H9 (cell line): Measurements from ENCODE around the gene PGLYRP2. TPM values are rescaled to one million over a fixed set of nuclear protein-coding genes. Genes with fewer than 3 reads are reported as not detected.
"Not testable (repeated sequence)": the region's sequence is repeated elsewhere in the genome, so short reads cannot be mapped to it uniquely, and the experiment has no call there.

ENCODE experiments used
- DNase-seq: peaks from one replicate; pipeline ENCODE4 v3.0.0-alpha.2; 2017
- H2AFZ ChIP-seq: one replicate; pipeline ENCODE4 v1.6.1; 2013; ENCODE audit warnings: mild to moderate bottlenecking, low read length, control low read depth, moderate library complexity
- H2AK5ac ChIP-seq: 2 replicates; pipeline ENCODE4 v1.6.1; 2013; ENCODE audit warnings: low read length, control low read depth, mixed read lengths; ENCODE audit not compliant: insufficient read length
- H2BK120ac ChIP-seq: one replicate; pipeline ENCODE4 v1.6.1; 2013; ENCODE audit warnings: low read depth, mild to moderate bottlenecking, low read length, control low read depth, inconsistent platforms; ENCODE audit not compliant: poor library complexity, severe bottlenecking
- H2BK12ac ChIP-seq: 2 replicates; pipeline ENCODE4 v1.6.1; 2013; ENCODE audit warnings: low read length, control low read depth, mixed read lengths, low read depth; ENCODE audit not compliant: insufficient read length
- H2BK15ac ChIP-seq: 2 replicates; pipeline ENCODE4 v1.6.1; 2013; ENCODE audit warnings: low read depth, low read length, control low read depth
- H2BK20ac ChIP-seq: one replicate; pipeline ENCODE4 v1.6.1; 2013; ENCODE audit warnings: low read depth, mild to moderate bottlenecking, low read length, control low read depth, inconsistent platforms; ENCODE audit not compliant: poor library complexity, severe bottlenecking
- H2BK5ac ChIP-seq: 2 replicates; pipeline ENCODE4 v1.6.1; 2013; ENCODE audit warnings: low read length, control low read depth, mixed read lengths; ENCODE audit not compliant: insufficient read length
- H3K14ac ChIP-seq: 2 replicates; pipeline ENCODE4 v1.6.1; 2013; ENCODE audit warnings: low read length, control low read depth; ENCODE audit not compliant: insufficient read depth
- H3K18ac ChIP-seq: 2 replicates; pipeline ENCODE4 v1.6.1; 2013; ENCODE audit warnings: low read depth, mild to moderate bottlenecking, mixed read lengths, low read length, control low read depth; ENCODE audit not compliant: insufficient read length
- H3K23ac ChIP-seq: 2 replicates; pipeline ENCODE4 v1.6.1; 2013; ENCODE audit warnings: low read length, control low read depth, mixed read lengths, low read depth; ENCODE audit not compliant: insufficient read length
- H3K23me2 ChIP-seq: 2 replicates; pipeline ENCODE4 v1.6.1; 2013; ENCODE audit warnings: low read depth, mild to moderate bottlenecking, mixed read lengths, low read length, control low read depth; ENCODE audit not compliant: insufficient read length, poor library complexity, severe bottlenecking
- H3K27ac ChIP-seq: 2 replicates; pipeline ENCODE4 v1.5.1; 2013; ENCODE audit warnings: low read length, control low read depth, mixed read lengths, low read depth; ENCODE audit not compliant: insufficient read length
- H3K27me3 ChIP-seq: 2 replicates; pipeline ENCODE4 v1.6.1; 2013; ENCODE audit warnings: low read length, control low read depth, inconsistent platforms; ENCODE audit not compliant: insufficient read depth
- H3K4ac ChIP-seq: 2 replicates; pipeline ENCODE4 v1.6.1; 2013; ENCODE audit warnings: low read depth, mild to moderate bottlenecking, control low read depth, inconsistent platforms, low read length, moderate library complexity
- H3K4me1 ChIP-seq: 2 replicates; pipeline ENCODE4 v1.6.1; 2013; ENCODE audit warnings: low read length, control low read depth, inconsistent platforms; ENCODE audit not compliant: insufficient read depth
- H3K4me2 ChIP-seq: 2 replicates; pipeline ENCODE4 v1.6.1; 2013; ENCODE audit warnings: low read length, control low read depth, mixed read lengths; ENCODE audit not compliant: insufficient read length, insufficient read depth
- H3K56ac ChIP-seq: 2 replicates; pipeline ENCODE4 v1.6.1; 2013; ENCODE audit warnings: low read depth, mild to moderate bottlenecking, mixed read lengths, low read length, control low read depth; ENCODE audit not compliant: insufficient read length
- H3K79me1 ChIP-seq: 2 replicates; pipeline ENCODE4 v1.6.1; 2013; ENCODE audit warnings: low read depth, mild to moderate bottlenecking, moderate library complexity, low read length, control low read depth, inconsistent platforms; ENCODE audit not compliant: insufficient read depth, poor library complexity, severe bottlenecking
- H3K79me2 ChIP-seq: 2 replicates; pipeline ENCODE4 v1.6.1; 2013; ENCODE audit warnings: low read length, control low read depth, inconsistent platforms; ENCODE audit not compliant: insufficient read depth
- H3K9ac ChIP-seq: 2 replicates; pipeline ENCODE4 v1.6.1; 2013; ENCODE audit warnings: low read length, control low read depth, mixed read lengths; ENCODE audit not compliant: insufficient read length; ENCODE audit errors: extremely low read depth
- H3K9me3 ChIP-seq: one replicate; pipeline ENCODE4 v1.6.1; 2013; ENCODE audit warnings: low read depth, low read length, inconsistent platforms; ENCODE audit not compliant: control insufficient read depth
- H3T11ph ChIP-seq: one replicate; pipeline ENCODE4 v1.6.1; 2013; ENCODE audit warnings: mild to moderate bottlenecking, low read length, control low read depth, inconsistent platforms
- H4K20me1 ChIP-seq: one replicate; pipeline ENCODE4 v1.6.1; 2013; ENCODE audit not compliant: control insufficient read depth, insufficient read length, insufficient read depth
- H4K5ac ChIP-seq: 2 replicates; pipeline ENCODE4 v1.6.1; 2013; ENCODE audit warnings: low read depth, mild to moderate bottlenecking, mixed read lengths, low read length, control low read depth; ENCODE audit not compliant: insufficient read length
- H4K8ac ChIP-seq: replicated peaks from 2 replicates; pipeline ENCODE4 v1.6.1; 2013; ENCODE audit warnings: low read length, control low read depth, mixed read lengths, low read depth; ENCODE audit not compliant: insufficient read length
- H4K91ac ChIP-seq: 2 replicates; pipeline ENCODE4 v1.6.1; 2013; ENCODE audit warnings: low read depth, mild to moderate bottlenecking, moderate library complexity, mixed read lengths, low read length, control low read depth; ENCODE audit not compliant: insufficient read length
- H3K27ac Mint-ChIP-seq, 3 experiments: 2 replicates in 2 of 3; 3 replicates in 1 of 3; pipeline ENCODE4 v1.8.0; 2020 to 2021; ENCODE audit warnings: mixed read lengths in 3 of 3, mild to moderate bottlenecking in 1 of 3, moderate library complexity in 1 of 3
- H3K27me3 Mint-ChIP-seq: 2 replicates; pipeline ENCODE4 v1.8.0; 2021; ENCODE audit warnings: low read depth, mild to moderate bottlenecking, moderate library complexity, mixed read lengths
- H3K36me3 Mint-ChIP-seq, 3 experiments: 2 replicates in 2 of 3; 3 replicates in 1 of 3; pipeline ENCODE4 v1.8.0; 2020 to 2021; ENCODE audit warnings: low read depth in 3 of 3, mixed read lengths in 3 of 3; ENCODE audit not compliant: insufficient read depth in 1 of 3
- H3K4me1 Mint-ChIP-seq, 2 experiments: 2 replicates each; pipeline ENCODE4 v1.8.0; 2020; ENCODE audit warnings: mixed read lengths in 2 of 2
- H3K4me3 Mint-ChIP-seq, 2 experiments: 2 replicates in 1 of 2; 3 replicates in 1 of 2; pipeline ENCODE4 v1.8.0; 2020 to 2021; ENCODE audit warnings: mild to moderate bottlenecking in 2 of 2, mixed read lengths in 2 of 2, moderate library complexity in 1 of 2
- H3K9me3 Mint-ChIP-seq, 2 experiments: 2 replicates in 1 of 2; 3 replicates in 1 of 2; pipeline ENCODE4 v1.8.0; 2020; ENCODE audit warnings: mild to moderate bottlenecking in 2 of 2, mixed read lengths in 2 of 2, moderate library complexity in 1 of 2
- CTCF ChIP-seq: fragments of 200-600 bp; sonication (generic); conservative IDR thresholded peaks from 3 replicates; pipeline ENCODE4 v1.8.0; 2021; ENCODE audit warnings: antibody characterized with exemption, mild to moderate bottlenecking
- WGBS: extraction: QIAGEN DNeasy Blood & Tissue Kit; methylation state at CpG from one replicate; pipeline ENCODE4 v1.1.7; 2013; ENCODE audit warnings: missing lambda C conversion rate, low lambda C conversion rate, mixed read lengths; ENCODE audit not compliant: insufficient read length; ENCODE audit errors: extremely low coverage; 5-methylcytosine and 5-hydroxymethylcytosine counted together
- total RNA-seq: library from RNA; stranded (reverse); gene quantifications from 2 replicates; pipeline ENCODE4 v1.2.1, GENCODE V29; 2021

The PGLYRP2 gene
- total RNA-seq, 1 experiment from 2014 or later: not detected

- Histone ChIP-seq H2AFZ (no peak overlapping the region), H3K4ac (no peak overlapping the region), H2BK15ac (no peak overlapping the region), H3K9me3 (peaks cover 10% of the 10 kb centered on the region), H2BK20ac (no peak overlapping the region), H3K4me1 (no peaks in the 10 kb centered on the region), H4K5ac (no peak overlapping the region), H3K27me3 (no peaks in the 10 kb centered on the region), H4K20me1 (no peaks in the 10 kb centered on the region), H3K79me1 (no peaks in the 10 kb centered on the region), H2BK12ac (no peak overlapping the region), H3K56ac (no peak overlapping the region), H3T11ph (no peak overlapping the region), H3K27ac (no peak overlapping the region), H3K23ac (no peak overlapping the region), H3K4me2 (no peak overlapping the region), H4K8ac (no peak overlapping the region), H2BK120ac (no peak overlapping the region), H2BK5ac (no peak overlapping the region), H3K9ac (no peak overlapping the region), H3K14ac (no peak overlapping the region), H3K23me2 (no peaks in the 10 kb centered on the region), H4K91ac (no peak overlapping the region), H3K18ac (no peak overlapping the region), H3K79me2 (no peaks in the 10 kb centered on the region), H2AK5ac (no peak overlapping the region)
- Mint-ChIP-seq H3K9me3 (peaks cover 19 to 80% of the 10 kb centered on the region in 2 experiments), H3K36me3 (peaks cover 1 to 15% (median 9%) of the 10 kb centered on the region in 3 experiments; a peak in 4 of 7 replicates), H3K4me3 (no peak overlapping the region), H3K4me1 (no peaks in the 10 kb centered on the region), H3K27me3 (peaks cover 21% of the 10 kb centered on the region), H3K27ac (no peak overlapping the region)
- no peak for TF ChIP-seq CTCF
- DNase-seq: no peak
- WGBS: no CpG with 5 or more reads among the region's 4 CpGs
Measured at GRCh38 chr19:15475169-15475568, 4.1 kb downstream of the PGLYRP2 start.

GRCh38 chr19:15473821-15474220, 5.5 kb downstream of the PGLYRP2 start:
- H2AFZ ChIP-seq, H3K27ac ChIP-seq, H4K5ac ChIP-seq, H3K9me3 ChIP-seq, H4K8ac ChIP-seq, H3T11ph ChIP-seq, H3K79me1 ChIP-seq, H2BK20ac ChIP-seq, H2AK5ac ChIP-seq, H4K20me1 ChIP-seq, H2BK12ac ChIP-seq, H3K4me3 Mint-ChIP-seq, H3K23me2 ChIP-seq, H3K27me3 ChIP-seq, H3K23ac ChIP-seq, H3K9ac ChIP-seq, H3K79me2 ChIP-seq, H3K4me2 ChIP-seq, H4K91ac ChIP-seq, H3K27ac Mint-ChIP-seq, H3K4me1 ChIP-seq, H2BK120ac ChIP-seq, H3K18ac ChIP-seq, H3K14ac ChIP-seq, DNase-seq, H2BK5ac ChIP-seq, H3K4ac ChIP-seq, H3K4me1 Mint-ChIP-seq, H3K56ac ChIP-seq, H2BK15ac ChIP-seq: not testable (repeated sequence)
- Mint-ChIP-seq H3K27me3 (peaks cover 33% of the 10 kb centered on the region), H3K9me3 (peaks cover 17 to 73% of the 10 kb centered on the region in 2 experiments), H3K36me3 (peaks cover 1 to 11% (median 6%) of the 10 kb centered on the region in 3 experiments; a peak in 4 of 7 replicates)
- WGBS: no CpG with 5 or more reads among the region's 4 CpGs
